Measurements from ENCODE around the gene KIRREL1.

DNA sequence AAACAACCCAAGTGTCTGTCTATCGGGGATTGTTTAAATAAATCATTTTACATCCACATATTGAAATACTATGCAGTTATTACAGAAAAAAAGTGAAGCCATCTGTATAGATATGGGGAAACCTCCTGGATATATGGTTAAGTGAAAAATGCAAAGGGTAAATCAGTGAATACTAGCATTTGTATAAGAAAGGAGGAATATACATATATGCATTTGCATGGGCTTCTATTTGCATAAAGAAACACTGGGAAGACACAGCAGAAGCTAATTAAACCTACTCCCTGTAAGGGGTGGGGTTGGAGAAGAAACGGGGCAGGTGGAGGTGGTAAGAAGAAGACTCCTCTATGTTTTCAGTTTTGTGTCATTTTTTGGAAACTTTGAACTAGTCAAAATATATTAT is 16.6 kb upstream of the KIRREL1 start:
- TF ChIP-seq CTCF (IDR thresholded peaks at IDR 0.05): no peak
- TF ChIP-seq POLR2A (IDR thresholded peaks at IDR 0.05): no peak
- TF ChIP-seq POLR2AphosphoS5 (IDR thresholded peaks at IDR 0.05): no peak
- TF ChIP-seq EP300 (IDR thresholded peaks at IDR 0.05): no peak
